GM21737 (cell line): ENCODE data around the gene EIF4G2.
"Not testable (repeated sequence)": the region's sequence is repeated elsewhere in the genome, so short reads cannot be mapped to it uniquely, and the experiment has no call there.

Experiments used
- ATAC-seq: cut with Tn5 transposase; IDR thresholded peaks from one replicate; pipeline ENCODE4 v1.9.1; 2021; ENCODE audit warnings: mild to moderate bottlenecking, moderate library complexity; ENCODE audit not compliant: unreplicated experiment

EIF4G2 gene

DNA sequence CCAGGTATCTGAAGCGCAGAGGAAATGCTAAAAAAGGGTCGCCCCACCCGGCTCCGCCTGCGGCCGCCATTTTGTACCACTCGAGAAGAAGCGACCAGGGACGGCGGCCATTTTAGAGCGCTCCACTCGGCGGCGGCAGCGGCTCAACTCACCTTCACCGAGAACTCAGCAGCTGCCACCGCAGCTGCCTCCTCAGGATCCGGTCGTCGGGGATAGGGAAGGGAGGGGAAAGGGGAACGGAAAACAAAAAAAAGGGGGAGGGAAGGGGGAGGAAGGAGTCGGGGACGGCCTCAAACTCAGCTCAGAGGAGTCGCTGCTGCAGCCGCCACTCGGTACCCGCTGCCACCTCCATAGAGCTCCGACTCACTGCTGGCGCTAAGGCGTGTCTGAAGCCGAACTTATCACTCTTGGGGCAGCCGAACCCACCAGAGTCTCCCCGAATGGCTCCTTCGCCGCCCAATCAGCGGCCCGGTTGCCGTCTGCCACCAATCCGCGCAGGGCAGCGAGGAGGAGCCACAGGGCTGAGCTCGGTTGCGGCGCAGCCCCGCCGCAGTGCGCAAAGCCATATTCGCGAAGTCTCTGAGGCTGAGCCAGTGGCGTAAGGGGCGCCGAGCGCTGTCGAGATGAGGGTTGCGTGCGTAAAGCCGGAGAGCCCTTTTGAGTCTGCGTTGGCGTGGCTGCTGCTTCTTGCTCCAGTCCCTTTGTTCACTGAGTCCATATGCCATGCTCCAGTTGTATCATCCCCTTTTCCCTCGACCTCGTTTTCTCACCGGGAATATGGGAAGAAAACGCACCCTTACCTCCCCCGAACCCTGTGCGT, at the start of gene EIF4G2:
TSS of gene EIF4G2 (minus strand) at position 374 of the 820 bp plus-strand sequence.
- ATAC-seq, result peak; percentile 92

DNA sequence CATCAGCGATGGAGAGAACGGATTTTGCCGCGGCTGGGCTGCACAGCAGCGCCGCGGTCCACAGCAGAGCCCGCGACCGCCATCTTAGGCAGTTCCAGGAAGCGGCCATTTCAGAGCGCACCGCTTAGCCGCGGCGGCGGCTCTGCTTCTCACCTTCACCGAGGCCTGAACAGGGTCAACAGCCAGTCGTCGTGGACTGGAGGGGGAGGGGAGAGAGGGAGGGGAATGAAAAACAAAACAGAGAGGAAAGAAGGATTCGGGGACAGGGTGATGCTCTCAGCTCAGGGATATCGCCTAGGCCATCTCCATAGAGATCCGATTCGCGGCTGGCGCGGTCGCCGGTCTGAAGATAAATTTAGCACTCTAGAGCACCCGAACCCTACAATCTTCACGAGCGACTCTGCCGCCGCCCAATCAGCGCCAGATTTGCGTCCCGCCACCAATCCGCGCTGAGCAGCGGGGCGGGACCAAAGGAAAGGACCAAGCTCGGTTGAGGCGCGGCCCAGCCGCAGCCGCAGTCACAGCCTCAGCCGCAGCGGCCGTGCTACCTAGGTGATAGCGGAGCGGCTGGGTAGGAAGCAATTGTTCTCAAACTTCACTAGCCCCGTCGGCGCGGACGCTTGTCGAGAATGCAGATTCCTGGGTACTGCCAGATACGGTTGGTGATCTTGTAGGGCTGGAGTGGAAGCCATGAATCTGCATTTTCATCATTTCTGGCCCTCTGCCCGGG, 49.1 kb upstream of the EIF4G2 start, which contains the start of gene ZBED5:
TSS of gene ZBED5 (minus strand) at position 345 of the 730 bp plus-strand sequence. CDS start 3,108 bp downstream, outside the sequence.
- peak; percentile 91 for ATAC-seq

DNA sequence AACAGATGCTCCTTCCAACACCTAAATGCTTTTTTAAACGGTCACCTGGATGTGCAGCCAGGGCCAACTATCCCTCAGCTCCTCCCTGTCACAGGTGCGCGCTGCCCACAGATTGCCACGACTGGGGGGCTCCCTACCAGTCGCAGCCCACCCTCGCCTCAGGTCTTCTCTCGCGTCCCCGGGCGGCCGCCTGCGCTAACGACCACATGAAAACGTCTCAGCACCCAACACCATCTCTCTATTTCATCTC, 48.7 kb upstream of the EIF4G2 start:
- ATAC-seq, result peak; percentile 11

DNA sequence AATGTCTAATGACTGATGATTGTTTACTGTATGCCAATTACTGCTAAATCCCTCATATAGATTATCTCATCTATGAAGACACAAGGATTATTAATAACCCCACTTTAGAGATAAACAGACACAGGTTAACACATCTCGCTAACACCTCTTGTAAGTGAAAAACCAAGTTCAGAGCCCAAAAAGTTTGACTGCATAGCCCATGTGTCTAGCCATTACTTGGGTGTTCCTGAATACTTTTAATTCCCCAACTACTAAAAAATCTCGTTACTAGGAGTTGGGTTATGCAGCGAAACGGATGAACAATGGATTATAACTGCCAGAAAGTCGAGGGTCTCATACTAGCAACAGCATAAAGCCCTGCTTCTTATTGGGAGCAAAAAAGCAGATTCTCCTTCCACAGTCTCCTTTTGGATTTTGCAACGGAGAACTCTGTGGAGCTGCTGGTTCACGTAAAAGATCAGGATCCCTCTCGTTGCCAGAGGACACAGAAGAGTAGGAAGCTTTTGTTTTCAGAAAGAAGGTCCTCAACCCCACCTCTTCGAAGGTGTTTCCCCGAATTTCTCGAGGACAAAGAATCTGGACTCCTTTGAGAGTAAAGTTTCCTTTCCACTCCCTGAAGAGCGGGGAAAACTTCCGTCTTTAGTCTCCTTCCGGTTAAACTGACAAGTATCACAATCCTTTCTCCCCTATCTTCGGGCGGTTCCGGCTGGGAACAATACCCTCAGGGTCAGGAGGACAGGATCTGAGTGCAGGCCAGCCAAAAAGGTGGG, 48.1 kb upstream of the EIF4G2 start:
- no peak for ATAC-seq

DNA sequence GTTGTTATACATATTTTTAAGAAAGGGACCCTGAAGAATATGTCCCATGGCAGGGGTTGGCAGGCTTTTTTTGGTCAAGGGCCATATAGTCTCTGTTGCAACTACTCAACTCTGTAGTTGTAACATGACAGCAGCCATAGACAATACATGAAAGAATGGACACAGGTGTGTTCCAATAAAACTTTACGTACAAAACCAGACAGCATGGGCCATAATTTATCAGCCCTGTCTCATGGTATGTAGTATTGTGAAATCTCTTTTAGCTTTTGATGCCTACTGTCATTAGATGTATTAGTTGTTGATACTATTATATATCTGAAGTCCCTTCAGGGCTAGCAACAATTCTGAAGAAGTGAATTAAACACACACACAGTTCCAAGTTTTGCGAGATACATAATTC, 46.6 kb upstream of the EIF4G2 start:
- ATAC-seq, result no peak

DNA sequence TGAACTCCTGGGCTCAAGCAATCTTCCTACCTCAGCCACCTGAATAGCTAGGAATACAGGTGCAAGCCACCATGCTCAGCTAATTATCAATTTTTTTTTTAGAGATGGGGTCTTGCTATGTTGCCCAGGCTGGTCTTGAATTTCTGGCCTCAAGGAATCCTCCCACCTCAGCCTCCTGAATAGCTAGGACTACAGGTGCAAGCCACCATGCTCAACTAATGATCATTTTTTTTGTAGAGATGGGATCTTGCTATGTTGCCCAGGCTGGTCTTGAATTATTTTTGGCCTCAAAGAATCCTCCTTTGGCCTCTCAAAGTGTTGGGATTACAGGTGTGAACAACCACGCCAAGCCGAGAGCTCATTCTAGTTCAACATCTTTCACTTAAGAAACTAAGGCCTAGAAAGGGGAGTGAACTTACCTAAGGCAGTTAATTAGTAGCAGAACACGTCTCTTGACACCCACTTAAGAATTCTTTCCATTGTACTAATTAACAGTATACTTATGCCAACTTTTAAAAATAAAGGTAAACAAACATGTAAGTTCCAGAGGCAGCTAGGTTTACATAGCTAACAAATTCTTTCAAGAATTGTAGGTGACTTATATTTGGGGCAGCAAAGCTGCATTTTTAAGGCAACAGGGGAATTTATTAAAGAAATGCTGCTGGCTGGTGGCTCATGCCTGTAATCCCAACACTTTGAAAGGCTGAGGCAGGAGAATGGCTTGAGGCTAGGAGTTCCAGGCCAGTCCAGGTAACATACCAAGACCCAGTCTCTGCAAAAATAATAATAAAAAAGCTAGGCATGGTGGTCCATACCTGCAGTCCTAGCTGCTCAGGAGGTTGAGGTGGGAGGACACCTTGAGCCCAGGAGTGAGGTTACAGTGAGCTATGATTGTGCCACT, 39.5 kb upstream of the EIF4G2 start:
- no peak for ATAC-seq

DNA sequence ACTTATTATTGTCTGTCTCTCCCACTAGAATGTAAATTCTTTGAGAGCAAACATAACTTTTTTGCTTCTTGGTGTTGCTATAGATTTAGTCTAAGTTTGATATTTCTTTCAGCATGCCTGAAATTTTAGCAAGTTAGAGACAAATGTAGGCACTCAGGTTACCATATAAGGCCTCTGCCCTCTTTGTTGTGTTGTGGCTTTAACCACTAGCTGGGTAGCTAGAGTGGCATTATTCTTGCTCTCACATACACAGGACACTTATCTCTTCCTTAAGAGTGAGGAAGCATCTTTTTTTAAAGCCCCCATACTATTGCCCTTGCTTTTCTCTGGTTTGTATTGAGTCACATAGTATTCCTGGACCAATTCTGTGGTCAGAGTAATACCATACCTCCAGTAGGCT, 37.9 kb upstream of the EIF4G2 start:
- no peak for ATAC-seq

DNA sequence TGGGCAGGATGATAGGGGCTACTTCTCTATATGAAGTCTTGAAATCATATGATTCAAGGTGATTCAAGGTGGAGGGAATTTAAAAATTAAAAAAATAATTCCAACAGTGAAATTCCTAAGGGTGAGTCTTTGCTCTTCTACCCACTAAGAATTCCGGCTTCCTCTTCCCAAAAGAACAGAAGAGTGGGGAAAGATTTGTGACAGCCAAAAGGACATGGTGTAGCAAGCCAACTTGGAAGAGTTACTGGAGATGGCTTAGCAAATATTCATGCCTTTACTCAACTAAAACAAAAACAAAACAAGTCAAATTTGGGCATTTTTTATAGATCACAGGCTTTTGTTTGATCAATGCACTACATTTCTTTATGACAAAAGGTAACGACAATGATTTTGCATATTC, 36.9 kb upstream of the EIF4G2 start:
- no peak for ATAC-seq

DNA sequence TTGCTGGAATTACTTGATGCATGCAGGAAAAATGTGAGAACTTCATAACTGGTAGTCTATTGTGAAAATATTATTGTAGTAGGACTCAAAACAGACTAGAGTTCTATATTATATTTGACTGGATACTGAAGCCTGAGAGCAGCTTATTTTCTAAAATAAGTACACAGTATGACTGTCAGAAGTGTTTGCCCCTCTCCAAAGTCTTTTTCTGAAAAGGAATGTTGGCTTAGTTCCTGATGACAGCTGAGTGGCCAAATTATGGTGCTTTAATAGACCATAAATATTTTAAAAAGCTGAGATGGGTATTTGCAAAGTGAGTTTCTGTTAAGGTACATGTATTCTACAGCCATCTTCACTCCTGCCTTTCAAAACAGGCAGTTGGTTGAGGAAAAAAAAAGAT, 36.1 kb upstream of the EIF4G2 start:
- ATAC-seq, result no peak

DNA sequence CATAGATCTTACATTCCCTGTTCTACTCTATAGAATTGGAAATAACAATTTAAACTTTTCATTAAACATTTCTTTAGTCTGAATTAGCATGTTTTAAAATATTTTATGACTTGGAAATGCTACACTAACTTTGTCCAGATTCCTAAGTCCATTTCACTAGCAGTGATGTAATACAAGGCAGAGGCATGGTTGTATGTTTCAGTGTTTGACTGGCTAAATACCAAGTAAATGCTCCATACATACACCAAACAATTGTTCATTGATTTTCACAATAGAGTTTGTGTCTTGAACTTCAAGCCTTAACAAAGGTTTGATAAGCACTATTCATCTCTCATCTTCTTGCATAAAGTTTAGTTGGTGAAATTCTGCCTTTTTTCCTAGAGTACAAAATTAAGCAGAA, 35.6 kb upstream of the EIF4G2 start:
- ATAC-seq, result no peak

DNA sequence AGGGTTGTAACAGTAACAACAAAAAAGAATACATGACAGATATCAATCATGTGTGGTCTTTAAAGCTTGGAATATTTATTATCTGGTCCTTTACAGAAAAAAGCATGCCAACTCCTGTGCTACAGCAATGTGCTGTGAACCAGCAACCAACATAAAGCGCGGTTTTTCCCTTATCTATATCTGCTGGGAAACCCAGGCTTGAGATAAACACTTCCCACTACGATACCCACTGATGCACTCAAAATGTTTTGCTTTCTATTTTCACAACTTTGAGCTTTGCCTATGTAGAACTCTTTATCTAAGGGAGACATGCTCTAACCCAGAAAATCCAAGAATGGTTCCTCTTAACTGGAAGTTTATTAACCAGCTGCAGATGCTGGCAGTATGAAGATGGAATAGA, 30.2 kb upstream of the EIF4G2 start:
- ATAC-seq, result no peak

DNA sequence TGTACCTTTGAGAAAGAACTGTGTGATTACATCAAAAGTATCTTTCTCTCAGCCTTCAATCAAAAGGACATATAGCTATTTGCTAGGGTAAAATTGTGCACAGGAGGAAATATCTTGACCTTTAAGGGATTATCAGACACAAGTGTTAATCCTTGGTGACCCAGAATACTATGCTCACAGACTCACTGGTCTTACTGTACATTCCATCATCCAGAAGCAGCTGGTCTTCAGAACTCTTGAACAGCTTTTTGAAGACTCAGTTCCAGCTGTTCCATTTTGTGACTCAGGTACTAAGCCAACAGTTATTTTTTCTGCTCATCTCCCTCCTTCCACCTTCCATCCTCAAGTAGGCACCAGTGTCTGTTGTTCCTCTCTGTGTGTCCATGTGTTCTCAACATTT, 29.4 kb upstream of the EIF4G2 start:
- no peak for ATAC-seq

DNA sequence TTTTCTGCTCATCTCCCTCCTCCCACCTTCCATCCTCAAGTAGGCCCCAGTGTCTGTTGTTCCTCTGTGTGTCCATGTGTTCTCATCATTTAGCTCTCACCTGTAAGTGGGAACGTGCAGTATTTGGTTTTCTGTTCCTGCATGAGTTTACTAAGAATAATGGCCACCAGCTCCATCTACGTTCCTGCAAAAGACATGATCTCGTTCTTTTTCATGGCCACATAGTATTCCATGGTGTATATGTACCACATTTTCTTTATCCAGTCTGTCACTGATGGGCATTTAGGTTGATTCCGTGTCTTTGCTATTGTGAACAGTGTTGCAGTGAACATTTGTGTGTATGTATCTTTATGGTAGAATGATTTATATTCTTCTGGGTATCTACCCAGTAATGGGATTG, 28.2 kb upstream of the EIF4G2 start:
- not testable (repeated sequence) for ATAC-seq

DNA sequence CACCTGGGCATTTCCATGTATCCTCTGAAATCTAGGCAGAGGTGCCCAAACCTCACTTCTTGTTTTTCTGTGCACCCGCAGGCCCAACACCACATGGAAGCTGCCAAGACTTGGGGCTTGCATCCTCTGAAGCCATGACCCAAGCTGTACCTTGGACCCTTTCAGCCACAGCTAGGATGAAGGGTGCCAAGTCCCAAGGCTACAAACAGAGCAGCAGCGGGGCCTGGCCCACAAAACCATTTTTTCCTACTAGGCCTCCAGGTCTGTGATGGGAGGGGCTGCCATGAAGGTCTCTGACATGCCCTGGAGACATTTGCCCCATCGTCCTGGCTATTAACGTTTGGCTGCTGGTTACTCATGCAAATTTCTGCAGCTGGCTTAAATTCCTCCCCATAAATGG, 20.4 kb upstream of the EIF4G2 start:
- ATAC-seq, result no peak

DNA sequence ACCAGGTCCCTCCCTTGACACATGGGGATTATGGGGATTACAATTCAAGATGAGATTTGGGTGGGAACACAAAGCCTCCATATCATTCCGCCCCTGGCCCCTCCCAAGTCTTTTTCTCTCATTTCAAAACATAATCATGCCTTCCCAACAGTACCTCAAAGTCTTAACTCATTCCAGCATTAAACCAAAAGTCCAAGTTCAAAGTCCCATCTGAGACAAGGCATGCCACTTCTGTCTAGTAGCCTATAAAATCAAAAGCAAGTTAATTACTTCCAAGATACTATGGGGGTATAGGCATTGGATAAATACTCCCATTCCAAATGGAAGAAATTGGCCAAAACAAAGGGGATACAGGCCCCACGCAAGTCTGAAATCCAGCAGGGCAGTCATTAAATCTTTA, 19.7 kb upstream of the EIF4G2 start:
- ATAC-seq, result no peak

DNA sequence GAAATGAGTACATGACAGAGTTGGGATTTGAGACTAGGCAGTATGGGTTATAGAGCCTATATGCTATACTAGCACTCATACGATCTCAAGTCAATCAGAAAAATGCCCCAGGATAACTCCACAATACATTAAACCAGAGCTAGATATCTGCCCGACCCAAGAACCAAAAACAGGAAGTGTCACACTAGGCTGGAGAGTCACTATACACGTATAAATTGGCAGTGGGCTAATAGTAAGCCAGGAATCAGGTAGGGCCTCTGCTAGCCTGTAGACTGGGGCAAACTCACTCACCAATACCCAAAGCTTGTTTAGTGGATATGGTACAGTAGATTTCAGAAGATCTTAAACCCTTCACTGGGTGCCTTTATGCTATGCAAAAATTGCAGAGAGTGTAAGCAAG, 16.2 kb upstream of the EIF4G2 start:
- peak; percentile 67 for ATAC-seq

DNA sequence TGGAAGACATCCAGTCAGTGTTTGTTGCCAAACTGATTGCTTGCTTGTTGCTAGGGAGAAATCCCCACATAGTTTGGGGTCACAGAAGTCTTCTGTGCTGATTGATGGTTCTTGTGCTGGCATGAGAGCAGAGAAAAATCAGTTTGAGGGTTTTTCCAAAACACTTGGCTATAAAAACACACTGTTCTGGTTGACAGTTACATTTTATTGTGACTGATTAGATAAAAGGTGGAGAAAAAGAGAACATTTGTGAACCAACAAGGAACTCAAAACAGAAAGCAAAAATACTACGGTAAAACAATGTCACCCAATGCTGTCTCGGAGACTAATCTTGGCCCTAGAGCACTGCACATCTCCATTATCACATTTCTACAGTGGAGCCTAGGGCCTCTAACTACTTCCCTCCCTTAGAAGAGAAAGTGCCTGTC, 14.4 kb upstream of the EIF4G2 start:
- ATAC-seq, result no peak

DNA sequence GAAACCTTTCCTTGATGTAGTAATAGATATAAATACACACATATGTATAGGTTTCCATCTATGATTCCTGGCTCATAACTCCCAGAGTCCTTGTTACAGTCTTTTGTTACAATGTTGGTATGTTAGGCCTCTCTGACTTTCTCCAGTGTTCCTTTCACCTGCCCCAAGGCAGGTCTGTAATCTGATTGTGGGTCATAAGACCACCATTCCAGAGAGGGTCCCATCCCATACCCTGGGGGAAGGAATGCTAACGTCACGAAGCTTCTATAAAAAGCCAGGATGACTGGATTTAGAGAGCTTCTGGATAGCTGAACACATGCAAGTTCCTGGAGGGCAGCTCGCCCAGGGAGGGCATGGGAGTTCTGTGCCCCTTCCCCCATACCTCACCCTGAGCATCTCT, 13.8 kb upstream of the EIF4G2 start:
- ATAC-seq, result not testable (repeated sequence)

DNA sequence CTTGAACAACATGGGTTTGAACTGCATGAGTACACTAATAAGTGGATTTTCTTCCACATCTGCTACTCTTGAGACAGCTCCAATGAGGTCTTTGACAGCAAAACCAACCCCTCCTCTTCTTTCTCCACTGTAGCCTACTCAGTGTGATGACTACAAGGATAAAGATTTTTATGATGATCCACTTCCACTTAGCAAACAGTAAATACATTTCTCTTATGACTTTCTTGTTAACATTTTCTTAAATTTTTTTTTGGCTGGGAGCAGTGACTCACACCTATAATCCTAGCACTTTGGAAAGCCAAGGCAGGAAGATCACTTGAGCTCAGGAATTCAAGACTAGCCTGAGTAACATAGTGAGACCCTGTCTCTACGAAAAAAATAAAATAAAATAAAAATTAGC, 9.9 kb upstream of the EIF4G2 start:
- ATAC-seq, result no peak

DNA sequence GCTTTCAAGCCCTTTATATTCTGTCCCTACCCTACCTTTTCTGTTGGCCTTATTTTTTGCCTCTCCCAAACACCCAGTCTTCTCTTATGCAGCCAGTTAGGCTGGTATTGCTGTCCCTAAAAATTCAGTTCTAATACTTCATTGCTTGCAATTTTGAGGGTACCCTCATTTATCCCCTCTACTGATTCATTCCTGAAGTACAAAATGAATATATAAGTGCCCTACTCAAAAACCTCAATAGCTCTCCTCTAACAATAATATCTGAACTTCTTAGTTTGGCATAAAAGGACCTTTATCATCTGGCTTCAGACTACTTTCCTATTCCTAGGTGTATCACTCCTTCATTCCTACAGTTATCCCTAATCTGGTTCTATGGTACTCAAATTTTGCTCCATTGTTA, 5.2 kb upstream of the EIF4G2 start:
- no peak for ATAC-seq
